OCI-LY7 (cell line): ENCODE measurements around the gene AUTS2.

Experiments
- CTCF ChIP-seq: fragments of 200-600 bp; sonication (generic); conservative IDR thresholded peaks from 2 replicates; pipeline ENCODE4 v1.5.1; 2014; ENCODE audit warnings: mild to moderate bottlenecking, antibody characterized with exemption, low read length, moderate library complexity, mixed read lengths
- EZH2phosphoT487 ChIP-seq: fragments of 200-600 bp; sonication (generic); IDR thresholded peaks from 2 replicates; pipeline ENCODE4 v1.6.1; 2018; ENCODE audit warnings: low read depth, borderline replicate concordance, mild to moderate bottlenecking, mixed run types, antibody characterized with exemption, low read length, moderate library complexity, mixed read lengths

DNA sequence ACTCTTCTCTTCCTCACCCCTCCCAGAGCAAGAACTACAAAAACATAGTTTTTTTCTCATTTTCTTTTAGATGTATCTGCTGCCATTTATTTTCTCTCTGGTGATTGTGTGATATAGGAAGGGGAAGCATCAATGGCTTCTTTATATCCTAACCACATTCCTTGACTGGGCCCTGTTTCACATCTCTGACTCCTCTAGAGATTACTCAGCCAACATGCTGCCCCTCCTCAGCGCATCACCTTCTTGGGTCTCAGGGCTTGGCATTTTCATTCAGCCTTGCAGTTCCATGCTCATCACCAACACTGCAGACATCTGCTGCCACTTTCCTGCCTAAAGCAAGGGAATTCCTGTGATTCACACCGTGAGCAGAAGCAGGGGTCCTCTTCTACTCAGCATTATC is 705.5 kb downstream of the AUTS2 start:
- TF ChIP-seq CTCF = no peak
- no peak for TF ChIP-seq EZH2phosphoT487
